Duodenal mucosa (tissue), 2 donors: ENCODE results near the gene CAMSAP2.

Experiments used
- H3K27ac ChIP-seq: one replicate; pipeline ENCODE4 v1.7.0; 2013; ENCODE audit warnings: low read depth, low read length
- H3K27me3 ChIP-seq, 2 donors: one replicate each; pipeline ENCODE4 v1.7.0; 2013; ENCODE audit warnings: low read length in 2 of 2, control low read depth in 1 of 2; ENCODE audit not compliant: insufficient read depth in 2 of 2, control insufficient read depth in 1 of 2
- H3K36me3 ChIP-seq, 2 donors: one replicate each; pipeline ENCODE4 v1.7.0; 2013; ENCODE audit warnings: low read length in 2 of 2, control low read depth in 1 of 2; ENCODE audit not compliant: insufficient read depth in 2 of 2, control insufficient read depth in 1 of 2
- H3K4me1 ChIP-seq, 2 donors: one replicate each; pipeline ENCODE4 v1.7.0; 2013; ENCODE audit warnings: low read length in 2 of 2, control low read depth in 1 of 2; ENCODE audit not compliant: insufficient read depth in 2 of 2, control insufficient read depth in 1 of 2
- H3K4me3 ChIP-seq, 2 donors: one replicate each; pipeline ENCODE4 v1.7.0; 2013; ENCODE audit warnings: low read length in 2 of 2, low read depth in 1 of 2
- H3K9ac ChIP-seq, 2 donors: one replicate each; pipeline ENCODE4 v1.7.0; 2013; ENCODE audit warnings: low read length in 2 of 2, low read depth in 1 of 2
- H3K9me3 ChIP-seq, 2 donors: one replicate each; pipeline ENCODE4 v1.7.0; 2013; ENCODE audit warnings: low read length in 2 of 2, control low read depth in 1 of 2; ENCODE audit not compliant: control insufficient read depth in 1 of 2

CAMSAP2 gene

GRCh38 chr1:200862713-200863415, 124.2 kb downstream of the CAMSAP2 start:
- Histone ChIP-seq H3K27me3 (no peaks in the 10 kb centered on the region), H3K36me3 (peaks cover 0 to 2% of the 10 kb centered on the region in 2 donors), H3K4me1 (peaks cover 2 to 7% of the 10 kb centered on the region in 2 donors), H3K9ac (no peak overlapping the region), H3K9me3 (no peaks in the 10 kb centered on the region), H3K4me3 (no peak overlapping the region), H3K27ac (no peak overlapping the region)

- Histone ChIP-seq H3K4me1 (peaks cover 2 to 7% of the 10 kb centered on the region in 2 donors), H3K27me3 (peaks cover 0 to 5% of the 10 kb centered on the region in 2 donors), H3K27ac (no peak overlapping the region), H3K36me3 (peaks cover 0 to 2% of the 10 kb centered on the region in 2 donors), H3K4me3 (no peak overlapping the region), H3K9ac (no peak overlapping the region), H3K9me3 (no peaks in the 10 kb centered on the region)
These were observed 127.4 kb downstream of the CAMSAP2 start for GRCh38 chr1:200866116-200866515.

- H3K9ac ChIP-seq = no peak overlapping the region
- peaks cover 0 to 7% of the 10 kb centered on the region in 2 donors for H3K27me3 ChIP-seq
- H3K4me3 ChIP-seq = no peak overlapping the region
- peaks cover 2 to 7% of the 10 kb centered on the region in 2 donors for H3K4me1 ChIP-seq
- peaks cover 0 to 2% of the 10 kb centered on the region in 2 donors for H3K36me3 ChIP-seq
- no peak overlapping the region for H3K27ac ChIP-seq
- H3K9me3 ChIP-seq = no peaks in the 10 kb centered on the region
These were observed 127.8 kb downstream of the CAMSAP2 start for GRCh38 chr1:200866521-200866920.

GRCh38 chr1:200867018-200867811, 128.5 kb downstream of the CAMSAP2 start:
- Histone ChIP-seq H3K9me3 (no peaks in the 10 kb centered on the region), H3K4me3 (no peak overlapping the region), H3K4me1 (peaks cover 2 to 7% of the 10 kb centered on the region in 2 donors), H3K9ac (no peak overlapping the region), H3K27me3 (peaks cover 5 to 14% of the 10 kb centered on the region in 2 donors), H3K36me3 (peaks cover 0 to 2% of the 10 kb centered on the region in 2 donors), H3K27ac (no peak overlapping the region)

GRCh38 chr1:200869376-200869752, 130.7 kb downstream of the CAMSAP2 start:
- peaks cover 26 to 34% of the 10 kb centered on the region in 2 donors for H3K27me3 ChIP-seq
- no peaks in the 10 kb centered on the region for H3K9me3 ChIP-seq
- H3K36me3 ChIP-seq = no peaks in the 10 kb centered on the region
- H3K4me1 ChIP-seq = peaks cover 7 to 11% of the 10 kb centered on the region in 2 donors
- H3K4me3 ChIP-seq = no peak overlapping the region
- no peak overlapping the region for H3K9ac ChIP-seq
- no peak overlapping the region for H3K27ac ChIP-seq

- Histone ChIP-seq H3K4me3 (no peak overlapping the region), H3K4me1 (peaks cover 7 to 11% of the 10 kb centered on the region in 2 donors), H3K9me3 (no peaks in the 10 kb centered on the region), H3K27ac (no peak overlapping the region), H3K36me3 (no peaks in the 10 kb centered on the region), H3K9ac (no peak overlapping the region), H3K27me3 (peaks cover 31 to 38% of the 10 kb centered on the region in 2 donors)
These were observed 131.2 kb downstream of the CAMSAP2 start for GRCh38 chr1:200869753-200870391.

GRCh38 chr1:200872446-200873115, 133.9 kb downstream of the CAMSAP2 start, which contains the start of gene GPR25:
TSS of gene GPR25 (plus strand) at chr1:200872981. CDS start at chr1:200873038, 57 bp downstream.
- H3K9me3 ChIP-seq = no peaks in the 10 kb centered on the region
- H3K4me1 ChIP-seq = peaks cover 2 to 9% of the 10 kb centered on the region in 2 donors
- no peak within 1 kb of the TSS for H3K27ac ChIP-seq
- peaks cover 40 to 48% of the 10 kb centered on the region in 2 donors for H3K27me3 ChIP-seq
- H3K36me3 ChIP-seq = no peaks in the 10 kb centered on the region
- H3K4me3 ChIP-seq = peak within 1 kb of the TSS; percentile 9 to 59
- no peak within 1 kb of the TSS for H3K9ac ChIP-seq

GRCh38 chr1:200873116-200873670, 134.5 kb downstream of the CAMSAP2 start:
- Histone ChIP-seq H3K9me3 (no peaks in the 10 kb centered on the region), H3K9ac (no peak overlapping the region), H3K27me3 (peaks cover 40 to 48% of the 10 kb centered on the region in 2 donors), H3K4me3 (peak overlapping the region; percentile 9 to 59), H3K4me1 (peaks cover 0 to 9% of the 10 kb centered on the region in 2 donors), H3K27ac (no peak overlapping the region), H3K36me3 (no peaks in the 10 kb centered on the region)

GRCh38 chr1:200873671-200874397, 135.1 kb downstream of the CAMSAP2 start:
- H3K27me3 ChIP-seq = peaks cover 40 to 48% of the 10 kb centered on the region in 2 donors
- H3K9me3 ChIP-seq = no peaks in the 10 kb centered on the region
- peak overlapping the region; percentile 9 to 59 for H3K4me3 ChIP-seq
- H3K36me3 ChIP-seq = no peaks in the 10 kb centered on the region
- H3K4me1 ChIP-seq = peaks cover 0 to 9% of the 10 kb centered on the region in 2 donors
- no peak overlapping the region for H3K9ac ChIP-seq
- no peak overlapping the region for H3K27ac ChIP-seq
